EH (cell line): ENCODE measurements around the gene COL6A6.
"Not testable (repeated sequence)": the region's sequence is repeated elsewhere in the genome, so short reads cannot be mapped to it uniquely, and the experiment has no call there.

ENCODE experiments used
- DNase-seq: peaks from one replicate; pipeline ENCODE4 v3.0.0-alpha.2; 2015; ENCODE audit warnings: low read depth

Gene COL6A6

DNA sequence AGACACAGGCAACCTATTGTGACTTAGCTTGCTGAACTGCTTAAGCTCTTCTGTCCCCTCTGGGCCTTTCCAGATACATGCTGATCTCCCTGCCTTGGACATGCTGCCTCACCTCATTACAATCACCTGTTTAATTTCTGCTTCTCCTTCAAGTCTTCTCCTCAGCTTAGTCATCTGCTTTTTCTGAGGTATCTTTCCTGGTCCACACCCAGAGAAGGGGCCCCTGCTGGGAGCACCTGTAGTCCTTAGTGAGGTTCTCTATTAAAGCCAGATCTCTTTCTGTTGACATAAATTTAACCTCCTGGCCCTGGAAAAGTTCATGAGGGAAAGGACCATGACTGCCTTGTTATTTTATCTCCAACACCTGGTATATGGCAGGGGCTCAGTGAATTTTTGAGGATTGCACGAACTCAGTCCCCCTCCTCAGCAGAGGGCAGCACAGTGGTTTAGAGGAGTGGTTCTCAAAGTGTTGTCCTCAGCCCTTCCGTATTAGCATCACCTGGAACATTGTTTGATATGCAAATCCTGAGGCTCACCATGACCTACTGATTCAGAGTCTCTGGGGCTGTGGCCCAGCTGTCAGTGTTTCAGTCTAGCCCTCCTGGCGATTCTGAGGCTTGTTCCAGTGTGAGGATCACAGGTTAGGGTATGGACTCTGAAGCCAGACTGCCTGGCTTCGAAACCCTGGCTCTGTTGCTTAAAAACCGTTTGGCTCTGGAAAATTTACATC is 12.7 kb downstream of the COL6A6 start:
- DNase-seq: no peak

DNA sequence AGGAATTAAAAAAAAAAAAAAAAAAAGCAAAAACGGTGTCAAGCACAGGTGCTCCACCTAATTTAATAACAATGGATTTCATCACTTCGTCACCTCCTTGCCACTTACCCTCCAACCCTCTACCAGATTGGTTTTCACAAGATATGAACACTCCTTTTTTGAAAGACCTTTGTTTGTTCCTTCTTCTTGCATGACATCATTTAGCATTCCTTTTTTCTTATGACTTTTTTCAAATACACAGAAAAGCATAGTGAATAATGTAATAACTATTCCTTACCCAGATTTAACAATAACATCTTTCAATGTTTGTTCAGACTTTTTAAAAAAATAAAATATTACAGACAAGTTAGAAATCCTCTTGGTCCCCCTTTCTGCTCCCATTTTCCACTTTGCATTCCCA is 16.3 kb downstream of the COL6A6 start:
- DNase-seq: no peak

DNA sequence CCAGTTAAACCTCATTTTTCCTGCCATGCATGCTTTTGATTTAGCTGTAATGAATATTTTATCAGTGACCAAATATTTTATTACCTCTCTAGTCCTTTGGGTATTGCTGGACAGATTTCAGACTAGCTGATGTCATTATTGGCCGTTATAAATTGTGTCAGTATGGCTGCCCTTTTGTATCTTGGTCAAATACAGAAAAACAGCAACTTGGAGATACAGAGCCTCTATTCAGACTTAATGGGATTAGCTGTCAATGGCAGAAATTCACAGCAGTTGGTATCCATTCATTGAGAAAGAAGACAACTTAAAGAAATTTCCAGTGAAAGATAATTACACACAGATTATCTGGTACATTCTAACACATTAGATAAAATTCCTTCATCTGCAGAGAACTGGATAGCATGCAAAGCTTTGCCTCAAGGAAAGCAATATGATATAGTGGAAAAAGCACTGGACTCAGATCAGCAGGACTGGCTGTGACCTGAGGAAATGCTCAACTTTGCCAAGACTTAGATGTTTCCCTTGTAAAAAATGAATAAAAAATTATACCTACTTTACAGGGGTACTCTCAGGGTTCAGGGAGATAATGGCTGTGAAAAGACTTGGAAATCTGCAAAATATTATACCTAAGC is 20.8 kb downstream of the COL6A6 start:
- DNase-seq: no peak

DNA sequence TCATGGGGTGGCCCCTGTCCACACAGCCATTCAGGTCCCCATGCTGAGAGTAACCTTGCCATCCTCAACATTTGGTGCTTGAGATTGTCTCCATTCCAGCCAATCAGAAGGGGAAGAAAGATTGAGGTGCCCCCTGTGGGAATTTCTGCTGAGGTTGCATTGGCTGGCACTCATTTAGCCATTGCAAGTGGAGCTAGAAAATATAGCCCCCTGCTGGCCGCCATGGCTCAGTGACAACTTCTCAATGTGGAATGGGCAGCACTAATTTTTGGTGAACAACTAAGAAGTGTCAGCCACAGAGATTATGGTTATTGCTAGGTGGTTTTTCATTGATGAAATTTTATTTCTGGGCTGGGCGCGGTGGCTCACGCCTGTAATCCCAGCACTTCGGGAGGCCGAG is 22.0 kb downstream of the COL6A6 start:
- peak; percentile 46 for DNase-seq

DNA sequence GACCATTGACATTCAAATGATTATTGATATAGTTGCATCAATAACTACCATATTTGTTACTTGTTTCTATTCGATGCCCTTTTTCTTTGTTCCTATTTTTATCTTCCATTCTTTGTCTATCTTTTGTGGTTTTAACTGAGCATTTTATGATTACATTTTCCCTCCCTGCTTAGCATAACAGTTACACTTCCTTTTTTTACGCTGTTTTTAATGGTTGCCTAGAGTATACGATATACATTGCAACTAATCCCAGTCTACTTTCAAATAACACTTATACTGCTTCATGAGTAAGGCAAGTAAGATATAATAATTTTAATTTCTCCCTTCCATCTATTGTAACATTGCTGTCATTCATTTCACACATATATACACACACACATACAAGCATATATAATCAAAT is 26.3 kb downstream of the COL6A6 start:
- DNase-seq: no peak

DNA sequence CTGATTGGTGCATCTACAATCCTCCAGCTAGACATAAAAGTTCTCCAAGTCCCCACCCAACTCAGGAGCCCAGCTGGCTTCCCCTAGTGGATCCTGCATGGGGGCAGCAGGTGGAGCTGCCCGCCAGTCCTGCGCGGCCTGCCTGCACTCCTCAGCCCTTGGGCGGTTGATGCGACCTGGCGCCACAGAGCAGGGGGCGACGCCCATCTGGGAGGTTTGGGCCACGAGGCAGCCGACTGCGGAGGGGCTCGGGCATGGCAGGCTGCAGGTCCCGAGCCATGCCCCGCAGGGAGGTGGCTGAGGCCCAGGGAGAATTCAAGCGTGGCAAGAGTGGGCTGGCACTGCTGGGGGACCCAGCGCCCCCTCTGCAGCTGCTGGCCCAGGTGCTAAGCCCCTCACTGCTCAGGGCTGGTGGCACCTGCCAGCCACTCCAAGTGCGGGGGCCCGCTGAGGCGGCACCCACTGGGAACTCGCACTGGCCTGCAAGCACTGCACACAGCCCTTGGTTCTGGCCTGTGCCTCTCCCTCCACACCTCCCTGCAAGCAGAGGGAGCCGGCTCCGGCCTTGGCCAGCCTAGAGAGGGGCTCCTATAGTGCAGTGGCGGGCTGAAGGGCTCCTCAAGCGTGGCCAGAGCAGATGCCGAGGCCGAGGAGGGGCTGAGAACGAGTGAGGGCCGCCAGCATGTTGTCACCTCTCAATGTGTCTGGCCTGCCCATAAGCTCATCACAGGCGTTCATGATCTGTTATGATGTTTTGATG is 30.1 kb downstream of the COL6A6 start:
- no peak for DNase-seq

DNA sequence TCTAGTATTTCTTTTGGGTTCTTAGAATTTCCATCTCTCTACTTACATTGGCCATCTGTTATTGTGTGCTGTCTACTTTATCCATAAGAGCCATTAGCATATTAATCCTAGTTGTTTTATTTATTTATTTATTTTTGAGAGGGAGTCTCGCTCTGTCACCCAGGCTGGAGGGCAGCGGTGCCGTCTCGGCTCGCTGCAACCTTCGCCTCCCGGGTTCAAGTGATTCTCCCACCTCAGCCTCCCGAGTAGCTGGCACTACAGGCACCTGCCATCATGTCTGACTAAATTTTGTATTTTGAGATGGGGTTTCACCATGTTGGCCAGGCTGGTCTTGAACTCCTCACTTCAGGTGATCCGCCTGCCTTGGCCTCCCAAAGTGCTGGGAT is 30.7 kb downstream of the COL6A6 start:
- not testable (repeated sequence) for DNase-seq

DNA sequence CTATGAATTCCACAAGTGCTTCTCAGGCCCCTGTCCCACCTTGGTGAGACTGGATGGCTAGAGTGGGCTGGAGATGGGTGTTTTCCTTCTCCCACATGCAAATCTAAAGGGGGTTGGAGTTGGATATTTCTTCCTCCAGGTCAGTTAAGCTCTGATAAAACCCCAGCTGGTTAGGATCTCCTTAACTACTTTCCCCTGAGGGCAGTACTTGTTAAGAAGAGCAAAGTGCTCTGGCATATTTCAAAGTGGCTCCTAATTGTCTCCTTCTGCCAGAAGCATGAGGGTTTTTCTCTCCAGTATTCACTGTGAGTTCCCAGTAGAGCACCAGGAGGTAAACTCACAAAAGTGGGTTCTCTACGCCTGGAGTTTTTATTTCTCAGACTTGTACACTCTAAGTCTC is 31.4 kb downstream of the COL6A6 start:
- DNase-seq: no peak

DNA sequence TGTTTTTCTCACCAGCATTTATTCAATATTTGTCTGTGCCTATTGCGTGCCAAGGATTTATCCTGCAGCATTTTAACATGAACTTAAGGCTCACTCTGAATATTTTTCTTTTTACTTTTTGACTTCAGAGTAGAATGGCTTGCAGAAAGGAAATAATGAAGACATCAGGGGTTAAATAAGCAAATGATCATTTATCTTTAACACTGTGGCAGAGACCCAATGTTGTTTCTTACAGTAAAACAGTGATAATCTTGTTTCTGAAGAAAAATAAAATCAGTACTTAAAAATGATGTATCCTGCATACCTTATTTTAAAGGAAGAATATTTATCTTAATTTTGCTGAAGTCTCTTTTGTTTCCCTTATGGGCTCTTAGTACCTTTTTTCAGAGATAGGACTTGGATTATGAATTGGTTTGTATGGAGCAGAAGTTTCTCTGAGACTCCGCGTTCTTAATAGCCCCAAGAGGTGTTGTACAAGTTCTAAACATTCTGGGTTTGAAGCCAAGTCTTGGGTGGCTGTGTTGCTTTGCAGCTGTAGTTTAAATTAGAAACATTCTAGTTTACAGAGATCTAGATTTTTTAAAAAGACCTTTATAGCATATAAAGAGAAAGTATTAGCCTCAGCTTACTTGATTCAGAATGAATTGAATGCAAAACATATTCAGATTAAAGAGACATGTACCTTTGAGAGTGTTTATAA is 40.5 kb downstream of the COL6A6 start:
- DNase-seq: no peak

DNA sequence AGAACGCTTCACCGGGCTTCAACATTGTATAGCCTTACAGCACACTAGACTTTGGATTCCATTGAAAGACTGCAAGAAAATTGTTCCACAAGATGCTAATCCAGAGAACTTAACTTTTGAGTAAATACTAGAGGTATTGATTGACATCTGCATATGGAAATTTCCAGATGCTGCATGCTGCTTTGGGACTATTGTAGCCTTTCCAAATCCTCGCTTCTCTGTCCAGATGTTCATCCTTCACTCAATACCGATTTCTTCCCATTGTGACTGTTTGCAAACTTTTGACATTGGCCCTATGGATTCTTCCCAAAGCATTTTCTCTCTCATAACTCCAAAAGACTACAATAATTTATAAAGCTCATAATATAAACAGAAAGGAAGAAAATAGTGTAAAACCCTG is 41.4 kb downstream of the COL6A6 start:
- DNase-seq: no peak

DNA sequence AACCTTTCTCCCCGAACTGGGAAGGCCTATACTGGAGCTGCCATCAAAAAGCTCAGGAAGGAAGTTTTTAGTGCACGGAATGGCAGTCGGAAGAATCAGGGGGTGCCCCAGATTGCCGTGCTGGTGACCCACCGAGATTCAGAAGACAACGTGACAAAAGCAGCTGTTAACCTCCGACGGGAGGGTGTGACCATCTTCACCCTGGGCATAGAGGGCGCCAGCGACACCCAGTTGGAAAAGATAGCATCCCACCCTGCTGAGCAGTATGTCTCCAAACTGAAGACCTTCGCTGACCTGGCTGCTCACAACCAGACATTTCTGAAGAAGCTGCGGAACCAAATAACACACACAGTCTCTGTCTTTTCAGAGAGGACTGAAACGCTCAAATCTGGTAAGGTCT is 48.2 kb downstream of the COL6A6 start:
- no peak for DNase-seq
